ENCODE measurements around the gene ZP1. TPM values are rescaled to one million over a fixed set of nuclear protein-coding genes. Genes with fewer than 3 reads are reported as not detected.
A peak's percentile ranks its signal among the peaks of the same experiment; 100 is the strongest.

ZP1 gene
- total and polyA plus RNA-seq, 3 donors from 2014 or later, result 3.5 to 11.2 (median 4.0) TPM

DNA sequence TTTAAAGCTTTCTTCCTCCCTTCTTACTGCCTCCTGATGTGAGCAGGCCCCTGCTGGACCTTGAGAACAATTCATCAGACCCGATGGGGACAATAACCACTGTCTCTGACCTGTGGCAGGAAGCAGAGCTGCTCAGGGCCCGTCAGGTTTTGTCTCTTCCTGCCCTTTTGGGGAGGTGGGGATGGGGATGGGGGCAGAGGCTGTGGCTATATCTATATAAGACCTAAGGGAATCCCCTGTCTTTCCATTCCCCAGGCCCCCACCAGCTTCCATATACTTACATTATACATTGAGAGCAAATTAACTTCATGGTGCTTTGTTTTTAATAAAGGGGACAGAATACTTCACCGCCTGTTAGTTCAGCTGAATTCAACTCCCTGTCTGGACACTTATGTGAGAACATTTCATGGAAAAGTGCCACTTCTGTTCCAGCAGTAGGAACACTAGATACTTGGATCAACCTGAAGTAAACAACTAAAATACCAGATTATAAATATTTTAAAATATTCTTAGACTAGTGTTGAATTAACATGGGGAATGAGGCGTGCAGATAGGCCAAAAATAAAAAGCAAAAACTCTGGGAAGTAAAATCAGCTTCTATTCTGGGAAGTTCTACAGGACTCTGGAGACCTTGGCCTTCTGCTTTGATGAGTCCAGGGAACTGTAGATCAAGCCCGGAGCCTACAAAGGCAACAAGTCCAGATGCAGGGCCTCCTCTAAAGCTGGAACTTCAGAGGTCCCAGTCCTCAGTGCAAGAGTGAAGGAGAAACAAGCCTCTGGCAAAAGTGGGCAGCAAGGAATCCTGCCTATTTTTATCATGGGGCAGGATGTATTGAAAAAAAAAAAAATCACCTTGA, 11.1 kb downstream of the ZP1 start:
- H3K4me1 ChIP-seq, result peaks cover 27% of the 10 kb centered on the region
- WGBS, 2 donors, result 49 to 51% methylated on average over 5 of the region's 5 CpGs
- peak; percentile 68 for DNase-seq
- H3K27me3 ChIP-seq, result no peaks in the 10 kb centered on the region
- peak overlapping the region; percentile 82 to 88 for H3K27ac ChIP-seq
- no peaks in the 10 kb centered on the region for H3K9me3 ChIP-seq
- intact Hi-C loops (cut with DNase I; ENCODE audit: low total_unique reads), result no loop called here
- no peaks in the 10 kb centered on the region for H3K36me3 ChIP-seq (ENCODE audit: low read depth, missing control alignments)
- H3K4me3 ChIP-seq, result no peak overlapping the region
- no peak for TF ChIP-seq POLR2A (IDR thresholded peaks at IDR 0.05)

DNA sequence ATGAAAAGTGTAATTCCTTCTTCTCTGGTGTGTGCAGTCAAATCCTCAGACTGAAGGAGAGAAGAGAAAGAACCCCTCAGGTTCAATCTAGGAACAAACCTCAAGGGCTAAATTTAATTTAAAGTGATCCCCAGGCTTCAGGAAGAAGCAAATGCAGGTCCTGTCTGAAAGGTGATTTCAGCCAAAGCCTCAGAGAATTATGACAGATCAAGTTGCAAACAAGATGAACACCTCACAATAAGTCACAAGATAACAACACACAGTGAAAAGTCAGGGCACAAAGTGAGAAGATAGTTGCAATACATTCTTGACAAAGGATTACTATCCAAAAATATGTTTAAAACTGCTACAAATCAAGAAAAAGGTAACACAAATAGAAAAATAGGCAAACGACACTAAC, 11.8 kb downstream of the ZP1 start:
- H3K36me3 ChIP-seq (ENCODE audit: low read depth, missing control alignments), result no peaks in the 10 kb centered on the region
- no peak overlapping the region for H3K4me3 ChIP-seq
- intact Hi-C loops (cut with DNase I; ENCODE audit: low total_unique reads), result no loop called here
- TF ChIP-seq, protein P1, sequence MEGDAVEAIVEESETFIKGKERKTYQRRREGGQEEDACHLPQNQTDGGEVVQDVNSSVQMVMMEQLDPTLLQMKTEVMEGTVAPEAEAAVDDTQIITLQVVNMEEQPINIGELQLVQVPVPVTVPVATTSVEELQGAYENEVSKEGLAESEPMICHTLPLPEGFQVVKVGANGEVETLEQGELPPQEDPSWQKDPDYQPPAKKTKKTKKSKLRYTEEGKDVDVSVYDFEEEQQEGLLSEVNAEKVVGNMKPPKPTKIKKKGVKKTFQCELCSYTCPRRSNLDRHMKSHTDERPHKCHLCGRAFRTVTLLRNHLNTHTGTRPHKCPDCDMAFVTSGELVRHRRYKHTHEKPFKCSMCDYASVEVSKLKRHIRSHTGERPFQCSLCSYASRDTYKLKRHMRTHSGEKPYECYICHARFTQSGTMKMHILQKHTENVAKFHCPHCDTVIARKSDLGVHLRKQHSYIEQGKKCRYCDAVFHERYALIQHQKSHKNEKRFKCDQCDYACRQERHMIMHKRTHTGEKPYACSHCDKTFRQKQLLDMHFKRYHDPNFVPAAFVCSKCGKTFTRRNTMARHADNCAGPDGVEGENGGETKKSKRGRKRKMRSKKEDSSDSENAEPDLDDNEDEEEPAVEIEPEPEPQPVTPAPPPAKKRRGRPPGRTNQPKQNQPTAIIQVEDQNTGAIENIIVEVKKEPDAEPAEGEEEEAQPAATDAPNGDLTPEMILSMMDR (IDR thresholded peaks at IDR 0.05), result no peak
- TF ChIP-seq POLR2A (IDR thresholded peaks at IDR 0.05), result no peak
- H3K9me3 ChIP-seq, result no peaks in the 10 kb centered on the region
- H3K27ac ChIP-seq, result peak overlapping the region; percentile 35 to 69
- WGBS, 2 donors, result 45 to 59% methylated on average over 1 of the region's 1 CpG
- peaks cover 27% of the 10 kb centered on the region for H3K4me1 ChIP-seq
- DNase-seq, result no peak
- no peaks in the 10 kb centered on the region for H3K27me3 ChIP-seq

DNA sequence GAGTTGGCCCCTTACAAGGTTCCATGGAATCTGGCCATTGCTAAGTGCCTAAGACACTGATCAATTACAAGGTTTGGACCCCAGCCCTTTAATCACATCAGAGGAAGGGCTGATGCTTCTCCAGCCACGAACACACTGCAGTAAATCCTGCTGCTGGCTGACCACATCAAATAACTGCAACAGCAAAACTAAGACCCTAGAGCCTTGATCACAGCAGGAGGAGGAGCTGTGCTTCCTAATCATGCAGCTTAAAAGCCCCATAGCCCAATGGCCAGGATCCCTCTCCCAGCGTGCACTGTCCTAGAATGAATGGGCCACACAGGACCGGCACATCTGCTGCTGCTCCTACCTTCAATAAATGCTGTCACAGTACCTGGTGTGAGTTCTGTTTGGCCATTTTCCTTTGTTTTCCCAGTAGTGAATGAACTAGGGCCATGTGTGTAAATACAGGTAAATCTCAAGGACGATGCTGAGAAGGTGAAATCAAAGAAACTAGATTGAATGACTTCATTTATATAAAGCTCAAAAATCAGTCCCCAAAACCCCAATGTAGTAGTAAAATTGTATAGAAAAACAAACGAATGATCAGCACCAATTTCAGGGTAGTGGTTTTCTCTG, 12.7 kb downstream of the ZP1 start:
- DNase-seq, result no peak
- TF ChIP-seq, protein P1 (IDR thresholded peaks at IDR 0.05), result no peak
- no peak for TF ChIP-seq POLR2A (IDR thresholded peaks at IDR 0.05)
- intact Hi-C loops (cut with DNase I; ENCODE audit: low total_unique reads), result no loop called here
- peaks cover 24% of the 10 kb centered on the region for H3K4me1 ChIP-seq
- H3K36me3 ChIP-seq (ENCODE audit: low read depth, missing control alignments), result no peaks in the 10 kb centered on the region
- WGBS, 2 donors, result 76 to 83% methylated on average over 5 of the region's 5 CpGs
- H3K27ac ChIP-seq, result peak overlapping the region in 1 of 2 donors; percentile 69
- H3K9me3 ChIP-seq, result no peaks in the 10 kb centered on the region
- H3K4me3 ChIP-seq, result no peak overlapping the region
- no peaks in the 10 kb centered on the region for H3K27me3 ChIP-seq

DNA sequence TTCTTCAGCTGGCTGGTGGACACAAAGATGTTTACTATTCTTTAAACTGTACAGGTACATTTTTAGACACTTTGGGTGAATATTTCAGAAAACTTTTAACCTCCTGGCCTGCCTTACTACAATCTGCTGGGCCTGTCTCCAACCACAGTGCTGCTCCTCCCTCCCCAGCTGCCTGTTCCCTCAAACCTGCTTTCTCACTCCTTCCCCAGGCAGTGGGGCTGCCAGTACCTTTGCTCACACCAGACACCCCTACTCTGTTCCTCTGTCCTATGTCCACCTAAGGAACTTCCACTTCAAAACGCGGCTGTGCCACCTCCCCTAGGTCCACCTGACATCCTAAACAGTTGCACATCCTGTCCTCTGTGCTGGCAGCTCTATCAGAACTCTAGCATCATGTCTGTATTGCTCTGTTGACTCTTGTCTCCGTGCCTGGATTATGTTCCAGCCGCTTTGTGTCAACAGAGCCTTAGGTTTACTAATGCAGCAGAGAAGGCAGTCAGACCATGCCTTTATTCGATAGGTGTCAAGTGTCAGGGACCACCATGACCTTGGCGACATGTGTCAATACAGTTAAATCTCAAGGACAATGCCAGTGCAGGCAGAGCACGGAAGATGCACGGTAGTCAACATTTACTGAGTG, 13.4 kb downstream of the ZP1 start:
- Histone ChIP-seq H3K9me3 (no peaks in the 10 kb centered on the region), H3K4me3 (no peak overlapping the region), H3K27me3 (no peaks in the 10 kb centered on the region), H3K27ac (peak overlapping the region in 1 of 2 donors; percentile 69), H3K4me1 (peaks cover 24% of the 10 kb centered on the region), H3K36me3 (ENCODE audit: low read depth, missing control alignments) (no peaks in the 10 kb centered on the region)
- 46 to 47% methylated on average over 8 of the region's 8 CpGs for WGBS, 2 donors
- TF ChIP-seq POLR2A (IDR thresholded peaks at IDR 0.05), result no peak
- TF ChIP-seq, protein P1 (IDR thresholded peaks at IDR 0.05), result no peak
- DNase-seq, result peak; percentile 34
- intact Hi-C loops (cut with DNase I; ENCODE audit: low total_unique reads), result no loop called here

DNA sequence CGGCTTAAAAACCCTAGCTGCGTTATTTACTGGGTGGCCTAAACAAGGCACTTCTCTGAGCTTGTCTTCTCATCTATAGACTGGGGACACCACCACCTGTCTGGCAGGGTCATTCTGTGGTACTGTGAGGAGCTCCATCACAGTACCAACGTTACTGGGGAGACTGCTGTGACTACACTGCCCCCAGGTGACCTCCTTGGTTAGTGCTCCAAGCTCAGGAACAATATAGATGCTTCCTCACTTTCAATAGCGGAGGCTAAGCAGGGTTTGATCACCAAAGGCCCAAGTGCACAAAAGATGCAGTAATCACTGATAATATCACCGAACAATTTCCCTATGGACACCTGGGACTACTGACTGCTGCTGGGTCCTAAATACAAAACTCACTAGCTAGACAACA, 20.2 kb downstream of the ZP1 start:
- Histone ChIP-seq H3K4me3 (no peak overlapping the region), H3K9me3 (no peaks in the 10 kb centered on the region), H3K4me1 (no peaks in the 10 kb centered on the region), H3K27me3 (no peaks in the 10 kb centered on the region), H3K36me3 (ENCODE audit: low read depth, missing control alignments) (no peaks in the 10 kb centered on the region), H3K27ac (no peak overlapping the region)
- peak; percentile 70 for DNase-seq
- 69 to 75% methylated on average over 4 to 5 of the region's 5 CpGs for WGBS, 2 donors
- TF ChIP-seq, protein P1 (IDR thresholded peaks at IDR 0.05), result peak in 2 of 3 experiments; percentile 26 to 47
- TF ChIP-seq POLR2A (IDR thresholded peaks at IDR 0.05), result no peak
- intact Hi-C loops (cut with DNase I; ENCODE audit: low total_unique reads), result no loop called here

Data from testis (tissue), 3 donors.